Stimulated activated memory B cell treated with anti-CD40 and anti-IgM and Interleukin-4, amounts not matched to agents 10 μg/mL and 1 μg/mL and 100 μg/mL, for 72 hours (primary cell): ENCODE measurements around the gene AKNA.

ENCODE experiments used
- ATAC-seq: fragments of 150-1000 bp; cut with Tn5 transposase; 2 replicates; pipeline ENCODE4 v1.10.0; 2021
- H3K27ac Mint-ChIP-seq: one replicate; pipeline ENCODE4 v1.8.0; 2022; ENCODE audit warnings: mild to moderate bottlenecking, mixed read lengths
- H3K27me3 Mint-ChIP-seq: one replicate; pipeline ENCODE4 v1.8.0; 2022; ENCODE audit warnings: mixed read lengths
- H3K36me3 Mint-ChIP-seq: one replicate; pipeline ENCODE4 v1.8.0; 2022; ENCODE audit warnings: mixed read lengths
- H3K4me1 Mint-ChIP-seq: one replicate; pipeline ENCODE4 v1.8.0; 2022; ENCODE audit warnings: mixed read lengths
- H3K4me3 Mint-ChIP-seq: one replicate; pipeline ENCODE4 v1.8.0; 2022; ENCODE audit warnings: mild to moderate bottlenecking, moderate library complexity, mixed read lengths
- H3K9me3 Mint-ChIP-seq: one replicate; pipeline ENCODE4 v1.8.0; 2022; ENCODE audit warnings: mixed read lengths

The AKNA gene

DNA sequence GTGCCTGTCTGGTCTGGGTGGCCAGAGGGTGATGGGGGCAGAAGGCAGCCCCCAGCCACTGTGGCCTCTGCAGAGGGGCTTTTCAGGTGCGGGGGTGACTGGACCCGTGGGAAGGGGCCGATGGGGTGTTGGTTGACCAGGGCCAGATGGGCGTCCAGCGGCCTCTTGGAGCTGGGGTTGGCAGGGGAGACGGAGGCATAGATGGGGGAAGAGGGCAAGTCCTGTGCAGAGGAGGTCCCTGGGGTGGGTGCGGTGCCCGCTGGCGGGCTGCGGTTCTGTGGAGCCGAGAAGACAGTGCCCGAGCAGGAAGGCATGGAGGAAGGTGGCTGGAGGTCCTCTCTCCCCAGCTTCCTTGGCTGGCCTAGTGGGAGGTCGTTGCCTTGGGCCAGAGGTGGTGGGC lies 18.7 kb upstream of the AKNA start:
- H3K27me3 Mint-ChIP-seq, result no peaks in the 10 kb centered on the region
- peaks cover 6% of the 10 kb centered on the region for H3K36me3 Mint-ChIP-seq
- no peaks in the 10 kb centered on the region for H3K9me3 Mint-ChIP-seq
- no peak overlapping the region for H3K4me3 Mint-ChIP-seq
- peaks cover 18% of the 10 kb centered on the region for H3K4me1 Mint-ChIP-seq
- ATAC-seq, result no peak
- no peak overlapping the region for H3K27ac Mint-ChIP-seq

DNA sequence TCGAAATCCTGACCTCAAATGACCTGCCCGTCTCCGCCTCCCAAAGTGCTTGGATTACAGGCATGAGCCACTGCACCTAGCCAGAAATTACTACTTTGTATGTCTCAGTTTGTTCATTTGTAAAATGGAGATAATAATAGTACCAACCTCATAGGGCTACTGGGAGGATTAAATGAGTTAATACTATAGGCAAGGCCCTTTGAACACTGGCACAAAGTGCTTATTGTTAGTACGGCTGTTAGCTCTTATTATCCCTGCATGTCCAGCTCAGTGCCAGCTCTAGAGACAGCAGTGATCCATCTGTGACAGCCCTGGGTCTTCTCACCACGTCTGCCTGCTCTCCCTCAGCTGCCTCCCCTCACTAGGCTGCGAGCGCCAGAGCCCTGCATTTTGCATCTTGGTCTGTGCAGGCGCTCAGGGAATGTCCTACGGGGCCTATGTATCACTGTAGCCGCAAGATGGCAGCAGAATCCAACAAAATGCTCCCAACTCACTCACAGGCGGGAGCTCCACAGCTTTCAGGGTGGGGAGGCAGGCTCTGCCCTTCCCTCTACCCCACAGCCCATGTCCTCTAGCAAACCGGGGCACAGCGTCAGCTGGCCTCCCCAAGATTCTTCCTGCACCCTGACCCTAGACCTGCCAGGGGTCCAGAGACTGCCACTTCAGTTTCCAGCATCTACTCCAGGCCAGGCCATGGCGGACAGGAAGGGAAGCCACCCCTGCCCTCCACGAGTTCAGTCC lies 17.7 kb upstream of the AKNA start:
- H3K36me3 Mint-ChIP-seq, result peaks cover 6% of the 10 kb centered on the region
- no peaks in the 10 kb centered on the region for H3K9me3 Mint-ChIP-seq
- H3K4me1 Mint-ChIP-seq, result peaks cover 18% of the 10 kb centered on the region
- no peaks in the 10 kb centered on the region for H3K27me3 Mint-ChIP-seq
- H3K27ac Mint-ChIP-seq, result no peak overlapping the region
- ATAC-seq, result peak; percentile 85
- H3K4me3 Mint-ChIP-seq, result no peak overlapping the region

DNA sequence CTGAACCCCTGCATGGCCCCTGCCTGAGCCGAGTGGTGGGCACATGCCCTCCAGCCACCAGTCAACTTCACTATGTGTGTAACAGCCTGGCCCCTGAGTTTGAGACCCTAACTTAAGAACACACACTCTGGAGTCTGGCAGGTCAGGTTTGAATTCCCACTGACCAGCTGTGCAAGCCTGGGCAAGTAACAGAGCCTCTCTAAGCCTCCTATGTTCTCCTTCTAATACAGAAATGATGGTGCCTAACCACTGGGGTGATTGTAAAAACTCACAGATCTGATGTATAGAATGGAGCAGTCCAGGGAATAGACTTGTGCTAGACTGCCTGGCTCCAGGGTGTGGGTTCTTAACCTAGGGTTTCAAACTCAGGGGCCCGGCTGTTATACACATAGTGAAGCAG lies 16.7 kb upstream of the AKNA start:
- Mint-ChIP-seq H3K4me3 (no peak overlapping the region), H3K36me3 (peaks cover 6% of the 10 kb centered on the region), H3K27me3 (no peaks in the 10 kb centered on the region), H3K4me1 (peaks cover 13% of the 10 kb centered on the region), H3K9me3 (no peaks in the 10 kb centered on the region), H3K27ac (no peak overlapping the region)
- ATAC-seq, result no peak

DNA sequence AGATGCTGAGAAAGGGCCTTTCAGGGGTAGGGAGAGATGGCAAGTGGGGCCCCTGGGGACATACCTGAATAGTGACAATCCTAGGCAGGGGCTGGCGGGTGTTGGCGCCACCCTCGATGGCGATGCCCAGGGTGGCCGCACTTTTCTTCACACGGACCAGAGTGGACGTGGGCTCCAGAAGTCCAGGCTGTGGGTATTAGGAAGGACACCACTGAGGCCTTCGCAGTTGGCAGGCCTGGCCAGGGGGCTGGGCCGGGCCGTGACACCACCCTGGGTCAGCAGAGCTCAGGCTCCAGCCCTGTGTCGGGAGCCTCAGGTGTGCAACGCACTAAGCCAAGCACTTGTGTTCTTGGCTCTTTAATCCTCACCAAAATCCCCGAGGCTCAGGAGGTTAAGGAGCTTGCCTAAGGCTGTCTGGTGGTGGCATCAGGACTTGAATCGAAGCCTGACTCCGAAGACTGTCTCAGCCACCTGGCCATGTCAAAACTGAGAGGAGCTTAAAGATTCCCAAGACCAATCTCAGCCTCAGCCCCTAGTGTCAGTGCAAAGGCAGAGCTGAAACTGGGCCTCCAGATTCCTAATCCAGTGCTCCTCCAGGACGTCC lies 15.5 kb upstream of the AKNA start:
- peak overlapping the region; percentile 7 for H3K27ac Mint-ChIP-seq
- H3K27me3 Mint-ChIP-seq, result no peaks in the 10 kb centered on the region
- H3K4me1 Mint-ChIP-seq, result peaks cover 15% of the 10 kb centered on the region
- no peak overlapping the region for H3K4me3 Mint-ChIP-seq
- peaks cover 6% of the 10 kb centered on the region for H3K36me3 Mint-ChIP-seq
- ATAC-seq, result no peak
- no peaks in the 10 kb centered on the region for H3K9me3 Mint-ChIP-seq

GRCh38 chr9:114401344-114401743 lies 13.6 kb upstream of the AKNA start:
- peaks cover 31% of the 10 kb centered on the region for H3K4me1 Mint-ChIP-seq
- H3K27me3 Mint-ChIP-seq, result no peaks in the 10 kb centered on the region
- no peak for ATAC-seq
- H3K36me3 Mint-ChIP-seq, result peaks cover 3% of the 10 kb centered on the region
- no peak overlapping the region for H3K27ac Mint-ChIP-seq
- H3K9me3 Mint-ChIP-seq, result no peaks in the 10 kb centered on the region
- no peak overlapping the region for H3K4me3 Mint-ChIP-seq

DNA sequence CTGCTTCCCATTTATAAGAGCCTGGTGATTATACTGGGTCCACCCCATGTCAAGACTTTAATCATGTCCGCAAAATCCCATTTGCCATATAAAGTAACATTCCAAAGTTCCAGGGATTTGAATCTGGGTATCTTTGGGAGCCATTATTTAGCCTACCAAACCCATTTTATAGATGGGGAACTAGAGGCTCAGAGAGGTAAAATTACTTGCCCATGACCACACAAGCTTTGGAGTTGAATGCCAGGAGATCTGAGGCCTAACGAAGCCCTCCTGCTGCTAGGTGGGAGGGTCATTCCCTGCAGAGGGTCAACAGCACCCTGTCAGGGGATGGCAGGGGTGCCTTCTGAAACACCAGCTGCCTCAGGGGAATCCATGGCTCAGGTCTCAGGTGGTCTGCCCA lies 13.0 kb upstream of the AKNA start:
- Mint-ChIP-seq H3K9me3 (no peaks in the 10 kb centered on the region), H3K27ac (no peak overlapping the region), H3K4me1 (peaks cover 36% of the 10 kb centered on the region), H3K4me3 (no peak overlapping the region), H3K27me3 (no peaks in the 10 kb centered on the region), H3K36me3 (no peaks in the 10 kb centered on the region)
- no peak for ATAC-seq

- no peaks in the 10 kb centered on the region for H3K9me3 Mint-ChIP-seq
- H3K36me3 Mint-ChIP-seq, result peaks cover 5% of the 10 kb centered on the region
- H3K4me1 Mint-ChIP-seq, result peaks cover 36% of the 10 kb centered on the region
- H3K27me3 Mint-ChIP-seq, result no peaks in the 10 kb centered on the region
- no peak overlapping the region for H3K27ac Mint-ChIP-seq
- no peak for ATAC-seq
- no peak overlapping the region for H3K4me3 Mint-ChIP-seq
Measured at GRCh38 chr9:114400219-114400618, 12.4 kb upstream of the AKNA start.

GRCh38 chr9:114399381-114399780 lies 11.6 kb upstream of the AKNA start:
- Mint-ChIP-seq H3K9me3 (no peaks in the 10 kb centered on the region), H3K4me3 (no peak overlapping the region), H3K27ac (no peak overlapping the region), H3K36me3 (peaks cover 12% of the 10 kb centered on the region), H3K27me3 (no peaks in the 10 kb centered on the region), H3K4me1 (peaks cover 44% of the 10 kb centered on the region)
- no peak for ATAC-seq

- Mint-ChIP-seq H3K9me3 (no peaks in the 10 kb centered on the region), H3K4me1 (peaks cover 57% of the 10 kb centered on the region), H3K36me3 (peaks cover 21% of the 10 kb centered on the region), H3K27ac (peak overlapping the region; percentile 87), H3K27me3 (no peaks in the 10 kb centered on the region), H3K4me3 (peak overlapping the region; percentile 89)
- ATAC-seq, result peak; percentile 92
Measured at GRCh38 chr9:114397848-114398605, 10.2 kb upstream of the AKNA start.

GRCh38 chr9:114397219-114397847 lies 9.6 kb upstream of the AKNA start:
- H3K36me3 Mint-ChIP-seq, result peaks cover 26% of the 10 kb centered on the region

DNA sequence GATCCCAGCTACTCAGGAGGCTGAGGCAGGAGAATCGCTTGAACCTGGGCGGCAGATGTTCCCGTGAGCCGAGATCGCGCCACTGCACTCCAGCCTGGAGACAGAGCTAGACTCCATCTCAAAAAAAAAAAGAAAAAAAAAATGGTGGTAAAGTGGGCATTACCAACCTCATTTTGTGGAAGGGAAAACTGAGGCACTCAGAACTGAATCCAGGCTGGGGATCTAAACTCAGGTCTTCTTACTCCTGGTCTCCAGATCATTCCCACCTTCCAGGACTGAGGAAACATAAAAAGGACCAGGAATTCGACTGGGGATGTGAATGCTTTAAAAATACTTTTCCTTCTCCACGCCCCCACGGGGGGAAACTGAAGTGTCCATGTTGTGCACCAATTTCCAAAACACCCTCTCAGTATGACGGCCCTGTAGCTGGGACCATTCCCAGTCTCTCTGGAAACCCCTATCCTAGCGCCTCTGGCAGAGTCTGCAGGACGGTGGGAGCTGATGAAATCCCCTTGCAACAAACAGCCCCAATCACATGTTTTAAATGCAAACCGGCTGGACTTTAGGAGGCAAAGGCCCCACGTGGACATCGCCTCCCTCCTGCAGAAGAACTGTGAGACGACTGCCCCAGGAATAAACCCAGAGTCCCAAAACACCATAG lies 8.9 kb upstream of the AKNA start:
- H3K36me3 Mint-ChIP-seq, result peaks cover 26% of the 10 kb centered on the region
- no peaks in the 10 kb centered on the region for H3K27me3 Mint-ChIP-seq
- H3K9me3 Mint-ChIP-seq, result no peaks in the 10 kb centered on the region
- H3K4me1 Mint-ChIP-seq, result peaks cover 68% of the 10 kb centered on the region
- H3K4me3 Mint-ChIP-seq, result peak overlapping the region; percentile 89
- peak overlapping the region; percentile 87 for H3K27ac Mint-ChIP-seq
- ATAC-seq, result no peak

More at GRCh38 chr9:114397219-114397847, 9.6 kb upstream of the AKNA start:
- Mint-ChIP-seq H3K27me3 (no peaks in the 10 kb centered on the region), H3K27ac (peak overlapping the region; percentile 87), H3K9me3 (no peaks in the 10 kb centered on the region), H3K4me3 (peak overlapping the region; percentile 89), H3K4me1 (peaks cover 63% of the 10 kb centered on the region)
- no peak for ATAC-seq

GRCh38 chr9:114395768-114396167 lies 8.0 kb upstream of the AKNA start:
- no peaks in the 10 kb centered on the region for H3K9me3 Mint-ChIP-seq
- H3K36me3 Mint-ChIP-seq, result peaks cover 28% of the 10 kb centered on the region
- ATAC-seq, result no peak
- no peaks in the 10 kb centered on the region for H3K27me3 Mint-ChIP-seq
- H3K27ac Mint-ChIP-seq, result peak overlapping the region; percentile 87
- peaks cover 77% of the 10 kb centered on the region for H3K4me1 Mint-ChIP-seq
- peak overlapping the region; percentile 67 for H3K4me3 Mint-ChIP-seq

GRCh38 chr9:114395334-114395617 lies 7.5 kb upstream of the AKNA start:
- peak overlapping the region; percentile 87 for H3K27ac Mint-ChIP-seq
- no peaks in the 10 kb centered on the region for H3K27me3 Mint-ChIP-seq
- peak overlapping the region; percentile 20 for H3K4me3 Mint-ChIP-seq
- peaks cover 33% of the 10 kb centered on the region for H3K36me3 Mint-ChIP-seq
- H3K9me3 Mint-ChIP-seq, result no peaks in the 10 kb centered on the region
- peaks cover 82% of the 10 kb centered on the region for H3K4me1 Mint-ChIP-seq
- no peak for ATAC-seq

DNA sequence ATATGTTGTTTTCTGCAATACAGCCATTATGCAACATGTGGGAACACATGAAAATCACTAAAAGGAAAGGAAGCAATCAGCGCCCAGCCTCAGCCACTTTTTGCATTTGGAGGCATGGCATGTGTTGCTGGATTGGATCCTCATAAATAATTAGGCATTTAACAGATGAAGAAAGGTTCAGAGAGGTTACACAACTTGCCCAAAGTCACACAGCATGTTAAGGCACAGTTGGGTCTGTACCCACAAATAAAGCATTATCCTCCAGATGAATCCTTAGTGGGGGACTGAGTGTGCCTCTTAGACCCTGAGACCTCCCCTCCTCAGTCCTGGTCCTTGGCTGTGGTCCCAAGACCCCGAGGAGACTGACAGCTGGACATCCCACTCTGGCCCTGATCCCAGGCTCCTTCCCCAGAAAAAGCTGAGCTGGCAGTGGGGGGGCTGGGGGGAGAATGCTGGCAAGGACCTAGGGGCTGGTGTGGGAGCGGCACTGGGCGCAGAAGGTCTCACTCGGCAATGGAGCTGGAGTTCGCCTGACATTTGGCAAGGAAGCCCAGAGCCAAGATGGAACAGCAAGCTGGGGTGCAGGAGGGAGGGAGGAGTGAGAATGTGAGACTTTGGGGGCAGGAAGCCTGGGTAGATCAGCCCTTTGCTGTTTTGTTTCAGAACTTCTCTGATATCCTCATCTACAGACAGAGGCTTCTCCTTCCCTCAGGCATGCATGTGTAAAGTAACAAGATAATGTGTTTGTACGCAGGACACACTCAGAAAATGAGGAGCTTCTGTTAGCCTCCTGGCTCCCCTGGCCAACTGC lies 6.9 kb upstream of the AKNA start:
- peaks cover 88% of the 10 kb centered on the region for H3K4me1 Mint-ChIP-seq
- H3K9me3 Mint-ChIP-seq, result no peaks in the 10 kb centered on the region
- peaks cover 37% of the 10 kb centered on the region for H3K36me3 Mint-ChIP-seq
- H3K27ac Mint-ChIP-seq, result peak overlapping the region; percentile 87
- no peak for ATAC-seq
- no peaks in the 10 kb centered on the region for H3K27me3 Mint-ChIP-seq
- peak overlapping the region; percentile 20 for H3K4me3 Mint-ChIP-seq
